H1 (cell line): ENCODE data around the gene SPDYE1. TPM values are rescaled to one million over a fixed set of nuclear protein-coding genes. Genes with fewer than 3 reads are reported as not detected.

Experiments
- CEBPB ChIP-seq: IDR thresholded peaks from 2 replicates; pipeline ENCODE4 v1.6.1; 2012; ENCODE audit warnings: low read depth, low read length
- CHD7 ChIP-seq: fragments of 300-600 bp; sonication (generic); IDR thresholded peaks from 2 replicates; pipeline ENCODE4 v1.7.1; 2012; ENCODE audit warnings: low read length, moderate library complexity, mild to moderate bottlenecking, inconsistent platforms; ENCODE audit not compliant: insufficient replicate concordance
- PHF8 ChIP-seq: fragments of 200-600 bp; sonication (generic); conservative IDR thresholded peaks from 2 replicates; pipeline ENCODE4 v1.7.1; 2012; ENCODE audit warnings: low read depth, mild to moderate bottlenecking, inconsistent platforms, low read length, moderate library complexity
- RBBP5 ChIP-seq: IDR thresholded peaks from 2 replicates; pipeline ENCODE4 v1.7.1; 2012; ENCODE audit warnings: low read depth, mild to moderate bottlenecking, inconsistent platforms, low read length, moderate library complexity, borderline replicate concordance
- polyA plus RNA-seq, 7 experiments: library from polyadenylated mRNA; depleted of rRNA in 3 of 7; stranded (reverse) in 5 of 7; unstranded in 2 of 7; fragments of >200 nt in 5 of 7; fragments of 200-250 nt in 2 of 7; gene quantifications; 1 replicate in 5 of 7; 2 replicates in 1 of 7; 4 replicates in 1 of 7; pipeline versions ENCODE4 v1.2.1 to v1.2.3, GENCODE V29; 2011 to 2013; ENCODE audit warnings: missing spikeins in 2 of 7, mixed read lengths in 2 of 7
- total RNA-seq: library from RNA; stranded (reverse); fragmentation: NEBNext Ultra II Directional; extraction: Animal tissue kit (Norgen Biotek cat#: 25700); gene quantifications from 2 replicates; pipeline ENCODE4 v1.2.1, GENCODE V29; 2021
- TF ChIP-seq, protein P1 (sequence below): IDR thresholded peaks from 2 replicates; pipeline ENCODE4 v1.6.1; 2012; ENCODE audit warnings: inconsistent platforms

SPDYE1 gene
- total and polyA plus RNA-seq, 2 of the 8 experiments (the other 6 are each of a cell fraction or from before 2014, with no cell fraction given): not detected

DNA sequence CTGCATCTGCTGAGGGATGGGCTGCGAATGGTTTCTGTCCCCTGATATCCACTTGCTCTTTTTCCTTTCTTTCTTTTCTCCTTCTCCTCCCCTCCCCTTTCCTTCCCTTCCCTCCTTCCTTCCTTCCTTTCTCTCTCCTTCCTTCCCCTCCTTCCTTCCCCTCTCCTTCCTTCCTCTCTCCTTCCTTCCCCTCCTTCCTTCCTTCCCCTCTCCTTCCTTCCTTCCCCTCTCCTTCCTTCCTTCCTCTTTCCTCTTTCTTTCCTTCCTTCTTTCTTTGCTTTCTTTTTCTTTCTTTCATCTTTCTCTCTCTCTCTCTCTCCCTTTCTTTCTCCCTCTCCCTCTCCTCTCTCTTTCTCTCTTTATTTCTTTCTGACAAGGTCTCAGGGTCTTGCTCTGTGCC is 20.2 kb upstream of the SPDYE1 start (continued):
- no peak for TF ChIP-seq CHD7
- no peak for TF ChIP-seq PHF8
- TF ChIP-seq, protein P1, sequence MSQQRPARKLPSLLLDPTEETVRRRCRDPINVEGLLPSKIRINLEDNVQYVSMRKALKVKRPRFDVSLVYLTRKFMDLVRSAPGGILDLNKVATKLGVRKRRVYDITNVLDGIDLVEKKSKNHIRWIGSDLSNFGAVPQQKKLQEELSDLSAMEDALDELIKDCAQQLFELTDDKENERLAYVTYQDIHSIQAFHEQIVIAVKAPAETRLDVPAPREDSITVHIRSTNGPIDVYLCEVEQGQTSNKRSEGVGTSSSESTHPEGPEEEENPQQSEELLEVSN: no peak
- no peak for TF ChIP-seq CEBPB
- TF ChIP-seq RBBP5: no peak
